ENCODE measurements around the gene RBCK1.

Gene RBCK1

DNA sequence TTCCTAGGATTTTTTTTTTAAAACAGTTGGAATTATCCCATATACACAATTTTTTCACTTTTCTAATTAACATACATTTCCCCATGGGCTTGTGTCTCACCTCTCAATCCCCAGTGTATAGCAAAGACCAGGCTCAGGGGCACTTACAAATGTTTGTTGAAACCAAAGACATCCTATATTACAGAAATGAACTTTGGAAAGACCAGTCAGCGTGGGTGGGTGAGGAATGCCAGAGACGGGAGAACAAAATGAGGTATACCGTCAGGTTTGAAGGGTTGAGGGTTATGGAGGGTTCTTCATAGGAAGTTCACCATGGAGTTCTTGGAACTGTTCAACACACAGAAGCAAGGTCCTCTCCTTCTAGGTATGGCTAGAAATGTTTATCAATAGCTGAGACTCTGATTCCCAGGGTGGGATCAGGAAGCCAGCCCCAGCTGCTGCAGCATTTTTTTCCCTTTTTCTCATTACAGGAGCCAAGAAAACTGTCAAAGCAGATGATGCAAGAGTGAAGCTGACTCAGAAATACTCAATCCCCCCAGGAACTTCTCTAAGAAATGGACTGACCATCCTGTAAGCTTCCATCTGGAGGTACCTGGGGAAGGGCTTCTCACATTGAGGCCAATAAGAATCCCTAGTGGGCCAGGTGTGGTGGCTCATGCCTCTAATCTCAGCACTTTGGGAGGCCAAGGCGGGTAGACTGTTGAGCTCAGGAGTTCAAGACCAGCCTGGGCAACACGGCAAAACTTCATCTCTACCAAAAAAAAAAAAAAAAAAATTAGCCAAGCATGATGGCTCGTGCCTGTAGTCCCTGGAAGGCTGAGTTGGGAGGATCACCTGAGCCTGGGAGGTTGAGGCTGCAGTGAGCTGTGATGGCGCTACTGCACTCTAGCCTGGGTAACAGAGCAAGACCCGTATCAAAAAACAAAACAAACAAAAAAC lies 70.2 kb downstream of the RBCK1 start:
- TF ChIP-seq, protein P1, sequence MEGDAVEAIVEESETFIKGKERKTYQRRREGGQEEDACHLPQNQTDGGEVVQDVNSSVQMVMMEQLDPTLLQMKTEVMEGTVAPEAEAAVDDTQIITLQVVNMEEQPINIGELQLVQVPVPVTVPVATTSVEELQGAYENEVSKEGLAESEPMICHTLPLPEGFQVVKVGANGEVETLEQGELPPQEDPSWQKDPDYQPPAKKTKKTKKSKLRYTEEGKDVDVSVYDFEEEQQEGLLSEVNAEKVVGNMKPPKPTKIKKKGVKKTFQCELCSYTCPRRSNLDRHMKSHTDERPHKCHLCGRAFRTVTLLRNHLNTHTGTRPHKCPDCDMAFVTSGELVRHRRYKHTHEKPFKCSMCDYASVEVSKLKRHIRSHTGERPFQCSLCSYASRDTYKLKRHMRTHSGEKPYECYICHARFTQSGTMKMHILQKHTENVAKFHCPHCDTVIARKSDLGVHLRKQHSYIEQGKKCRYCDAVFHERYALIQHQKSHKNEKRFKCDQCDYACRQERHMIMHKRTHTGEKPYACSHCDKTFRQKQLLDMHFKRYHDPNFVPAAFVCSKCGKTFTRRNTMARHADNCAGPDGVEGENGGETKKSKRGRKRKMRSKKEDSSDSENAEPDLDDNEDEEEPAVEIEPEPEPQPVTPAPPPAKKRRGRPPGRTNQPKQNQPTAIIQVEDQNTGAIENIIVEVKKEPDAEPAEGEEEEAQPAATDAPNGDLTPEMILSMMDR (IDR thresholded peaks at IDR 0.05; ENCODE audit: low read length): no peak
- TF ChIP-seq EZH2 (IDR thresholded peaks at IDR 0.05; ENCODE audit: borderline replicate concordance, low read length): no peak
- Histone ChIP-seq H3K79me2 (ENCODE audit: insufficient read depth, low read length) (no peaks in the 10 kb centered on the region), H3K4me2 (ENCODE audit: low read length) (no peak overlapping the region), H3F3A (ENCODE audit: insufficient read depth, low read length) (no peaks in the 10 kb centered on the region; the same call in 1 of the 2 replicates), H3K4me3 (ENCODE audit: low read depth, low read length, poor library complexity, severe bottlenecking) (no peak overlapping the region), H3K9me2 (ENCODE audit: low read depth, low read length) (no peaks in the 10 kb centered on the region), H3K27me3 (ENCODE audit: insufficient read depth, low read length) (no peaks in the 10 kb centered on the region), H3K9me3 (ENCODE audit: low read length) (peaks cover 4% of the 10 kb centered on the region; the same call in 1 of the 2 replicates), H4K20me1 (ENCODE audit: insufficient read depth, low read length) (no peaks in the 10 kb centered on the region), H3K9ac (ENCODE audit: low read length) (no peak overlapping the region), H3K27ac (ENCODE audit: low read depth, low read length, poor library complexity, severe bottlenecking) (no peak overlapping the region), H2AFZ (ENCODE audit: low read length) (no peak overlapping the region), H3K36me3 (ENCODE audit: insufficient read depth, low read length) (peaks cover 59% of the 10 kb centered on the region), H3K4me1 (ENCODE audit: insufficient read depth, low read length, severe bottlenecking) (no peaks in the 10 kb centered on the region)

DNA sequence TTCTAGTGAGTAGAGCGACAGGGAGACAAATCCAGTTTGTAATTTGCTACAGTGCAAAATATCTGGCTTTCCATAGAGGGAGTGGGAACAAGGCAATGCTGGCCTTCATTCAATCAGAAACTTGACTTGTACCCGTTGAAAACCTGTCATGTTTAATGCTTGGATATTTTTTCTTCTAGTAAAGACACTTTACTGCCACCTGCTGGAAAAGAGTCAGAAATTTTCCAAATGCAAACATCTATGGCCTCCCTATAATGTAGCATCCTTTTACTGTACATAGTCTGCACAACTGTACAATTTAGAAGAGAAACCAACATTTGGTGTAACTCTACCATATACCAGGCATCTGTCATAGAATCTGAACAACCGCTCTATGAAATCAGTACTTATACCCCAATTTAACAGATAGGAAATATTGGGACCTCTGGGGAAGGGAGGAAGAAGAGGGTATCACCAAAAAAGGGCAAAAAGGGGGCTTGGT lies 70.9 kb downstream of the RBCK1 start:
- no peak overlapping the region for H3K9ac ChIP-seq (ENCODE audit: low read length)
- no peak overlapping the region for H2AFZ ChIP-seq (ENCODE audit: low read length)
- H3K27me3 ChIP-seq (ENCODE audit: insufficient read depth, low read length): no peaks in the 10 kb centered on the region
- no peaks in the 10 kb centered on the region for H3K79me2 ChIP-seq (ENCODE audit: insufficient read depth, low read length)
- H4K20me1 ChIP-seq (ENCODE audit: insufficient read depth, low read length): no peaks in the 10 kb centered on the region
- no peak overlapping the region for H3K4me2 ChIP-seq (ENCODE audit: low read length)
- no peak overlapping the region for H3K27ac ChIP-seq (ENCODE audit: low read depth, low read length, poor library complexity, severe bottlenecking)
- no peaks in the 10 kb centered on the region for H3K9me3 ChIP-seq (ENCODE audit: low read length)
- H3K4me1 ChIP-seq (ENCODE audit: insufficient read depth, low read length, severe bottlenecking): no peaks in the 10 kb centered on the region
- TF ChIP-seq, protein P1 (IDR thresholded peaks at IDR 0.05; ENCODE audit: low read length): peak; percentile 72
- TF ChIP-seq EZH2 (IDR thresholded peaks at IDR 0.05; ENCODE audit: borderline replicate concordance, low read length): no peak
- H3K4me3 ChIP-seq (ENCODE audit: low read depth, low read length, poor library complexity, severe bottlenecking): no peak overlapping the region
- no peaks in the 10 kb centered on the region; the same call in 1 of the 2 replicates for H3F3A ChIP-seq (ENCODE audit: insufficient read depth, low read length)
- no peaks in the 10 kb centered on the region for H3K9me2 ChIP-seq (ENCODE audit: low read depth, low read length)
- peaks cover 60% of the 10 kb centered on the region for H3K36me3 ChIP-seq (ENCODE audit: insufficient read depth, low read length)

DNA sequence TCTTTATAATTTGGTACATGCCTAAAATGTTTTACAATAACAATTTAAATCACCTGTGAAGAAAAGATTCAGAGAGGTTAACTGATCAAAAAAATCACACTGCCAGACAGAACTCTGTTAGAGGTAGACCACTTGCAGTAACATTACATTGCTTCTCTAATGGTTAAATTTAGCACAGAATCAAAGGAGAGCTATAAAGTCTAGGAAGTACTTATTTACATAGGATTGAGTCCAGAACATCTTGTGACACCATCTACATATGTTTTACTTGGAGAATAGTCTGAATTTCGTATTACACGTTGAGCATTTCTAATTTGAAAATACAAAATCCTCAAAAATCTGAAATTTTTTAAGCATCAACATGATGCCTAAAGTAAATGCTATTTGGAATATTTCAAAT lies 71.4 kb downstream of the RBCK1 start:
- H3K4me3 ChIP-seq (ENCODE audit: low read depth, low read length, poor library complexity, severe bottlenecking): no peak overlapping the region
- H3K27ac ChIP-seq (ENCODE audit: low read depth, low read length, poor library complexity, severe bottlenecking): no peak overlapping the region
- no peaks in the 10 kb centered on the region for H3K27me3 ChIP-seq (ENCODE audit: insufficient read depth, low read length)
- H3K9me2 ChIP-seq (ENCODE audit: low read depth, low read length): no peaks in the 10 kb centered on the region
- TF ChIP-seq, protein P1 (IDR thresholded peaks at IDR 0.05; ENCODE audit: low read length): no peak
- TF ChIP-seq EZH2 (IDR thresholded peaks at IDR 0.05; ENCODE audit: borderline replicate concordance, low read length): no peak
- no peaks in the 10 kb centered on the region for H3K4me1 ChIP-seq (ENCODE audit: insufficient read depth, low read length, severe bottlenecking)
- no peak overlapping the region for H2AFZ ChIP-seq (ENCODE audit: low read length)
- no peaks in the 10 kb centered on the region for H3K79me2 ChIP-seq (ENCODE audit: insufficient read depth, low read length)
- no peaks in the 10 kb centered on the region for H3K9me3 ChIP-seq (ENCODE audit: low read length)
- H3F3A ChIP-seq (ENCODE audit: insufficient read depth, low read length): no peaks in the 10 kb centered on the region; the same call in 1 of the 2 replicates
- H3K9ac ChIP-seq (ENCODE audit: low read length): no peak overlapping the region
- H4K20me1 ChIP-seq (ENCODE audit: insufficient read depth, low read length): no peaks in the 10 kb centered on the region
- H3K4me2 ChIP-seq (ENCODE audit: low read length): no peak overlapping the region
- peaks cover 65% of the 10 kb centered on the region for H3K36me3 ChIP-seq (ENCODE audit: insufficient read depth, low read length)
